K562 (cell line): ENCODE results near the gene MRPS10. TPM values are rescaled to one million over a fixed set of nuclear protein-coding genes. Genes with fewer than 3 reads are reported as not detected.

Experiments used
- AFF1 ChIP-seq, 2 experiments: fragments of 450-650 bp; IDR thresholded peaks; 2 replicates each; pipeline ENCODE4 v1.6.1; 2018; ENCODE audit warnings: mild to moderate bottlenecking in 2 of 2, low read depth in 1 of 2; ENCODE audit not compliant: partially characterized antibody in 2 of 2
- BMI1 ChIP-seq: fragments of 150-350 bp; IDR thresholded peaks from 2 replicates; pipeline ENCODE4 v1.6.1; 2014; ENCODE audit warnings: low read length
- CBX1 ChIP-seq: sonication (generic); IDR thresholded peaks from 2 replicates; pipeline ENCODE4 v1.6.1; 2016; ENCODE audit warnings: antibody characterized with exemption, low read depth, mild to moderate bottlenecking
- CSDE1 ChIP-seq, 2 experiments: fragments of 450-650 bp; IDR thresholded peaks; 2 replicates each; pipeline ENCODE4 v1.6.1; 2016; ENCODE audit warnings: mild to moderate bottlenecking in 1 of 2
- ESRRA ChIP-seq: fragments of 450-650 bp; IDR thresholded peaks from 2 replicates; pipeline ENCODE4 v1.6.1; 2014; ENCODE audit warnings: low read depth, mild to moderate bottlenecking, moderate library complexity, borderline replicate concordance
- FOXA3 ChIP-seq, 2 experiments: fragments of 450-650 bp in 1 of 2; sonication (generic) in 1 of 2; formaldehyde crosslinking; IDR thresholded peaks in 1 of 2; conservative IDR thresholded peaks in 1 of 2; 2 replicates each; pipeline versions ENCODE4 v1.4.0 to v1.8.0; 2020 to 2022; ENCODE audit warnings: mild to moderate bottlenecking in 2 of 2, missing genetic modification reagents in 1 of 2
- ID3 ChIP-seq, 2 experiments: fragments of 250-450 bp in 1 of 2; fragments of 450-650 bp in 1 of 2; sonication (Bioruptor Pico) in 1 of 2; IDR thresholded peaks; 2 replicates each; pipeline versions ENCODE4 v1.6.1 to v1.8.0; 2016 to 2021; ENCODE audit warnings: mild to moderate bottlenecking in 2 of 2, moderate library complexity in 2 of 2, missing compliant biosample characterization in 1 of 2, missing genetic modification characterization in 1 of 2
- KLF13 ChIP-seq: fragments of 450-650 bp; IDR thresholded peaks from 2 replicates; pipeline ENCODE4 v1.6.1; 2016; ENCODE audit warnings: missing genetic modification characterization, low read depth, mild to moderate bottlenecking, missing compliant biosample characterization, moderate library complexity, borderline replicate concordance
- MCM5 ChIP-seq: fragments of 450-650 bp; IDR thresholded peaks from 2 replicates; pipeline ENCODE4 v1.6.1; 2016; ENCODE audit warnings: low read depth
- NFIC ChIP-seq: fragments of 450-650 bp; IDR thresholded peaks from 2 replicates; pipeline ENCODE4 v1.6.1; 2017; ENCODE audit warnings: mild to moderate bottlenecking, inconsistent platforms
- NR2C2 ChIP-seq, 2 experiments: fragments of 200-800 bp in 1 of 2; sonication (Bioruptor generic) in 1 of 2; sonication (generic) in 1 of 2; formaldehyde crosslinking in 1 of 2; IDR thresholded peaks; 2 replicates each; pipeline versions ENCODE4 v1.6.1 to v1.8.0; 2016 to 2022; ENCODE audit warnings: mild to moderate bottlenecking in 1 of 2, missing compliant biosample characterization in 1 of 2, missing genetic modification characterization in 1 of 2, missing genetic modification reagents in 1 of 2
- PML ChIP-seq: IDR thresholded peaks from 2 replicates; pipeline ENCODE4 v1.6.1; 2012; ENCODE audit warnings: low read length, inconsistent platforms
- SMC3 ChIP-seq: conservative IDR thresholded peaks from 2 replicates; pipeline ENCODE4 v1.6.1; 2011; ENCODE audit warnings: low read depth, low read length, improper control_type of control experiment; ENCODE audit not compliant: insufficient read depth
- STAT5A ChIP-seq: IDR thresholded peaks from 2 replicates; pipeline ENCODE4 v1.6.1; 2012; ENCODE audit warnings: low read length, inconsistent platforms, borderline replicate concordance
- TCF3 ChIP-seq: sonication (generic); formaldehyde crosslinking; IDR thresholded peaks from 2 replicates; pipeline ENCODE4 v1.4.0; 2020; ENCODE audit warnings: mild to moderate bottlenecking, missing genetic modification reagents
- TEAD1 ChIP-seq, 2 experiments: fragments of 450-650 bp in 1 of 2; sonication (generic) in 1 of 2; formaldehyde crosslinking; IDR thresholded peaks; 2 replicates each; pipeline versions ENCODE4 v1.4.0 to v1.8.0; 2020 to 2022; ENCODE audit warnings: mild to moderate bottlenecking in 2 of 2, missing genetic modification reagents in 1 of 2
- TFAP4 ChIP-seq: sonication (generic); formaldehyde crosslinking; IDR thresholded peaks from 2 replicates; pipeline ENCODE4 v1.8.0; 2022; ENCODE audit warnings: missing genetic modification reagents, mild to moderate bottlenecking, moderate library complexity, borderline replicate concordance
- ZBTB49 ChIP-seq: sonication (generic); formaldehyde crosslinking; IDR thresholded peaks from 2 replicates; pipeline ENCODE4 v1.8.0; 2022; ENCODE audit warnings: missing genetic modification reagents, mild to moderate bottlenecking, borderline replicate concordance
- ZKSCAN8 ChIP-seq: fragments of 200-800 bp; sonication (Bioruptor generic); IDR thresholded peaks from 2 replicates; pipeline ENCODE4 v1.6.1; 2016; ENCODE audit warnings: missing genetic modification characterization, missing compliant biosample characterization
- ZNF253 ChIP-seq: fragments of 250-450 bp; sonication (Bioruptor Pico); conservative IDR thresholded peaks from 2 replicates; pipeline ENCODE4 v1.6.1; 2021; ENCODE audit warnings: mild to moderate bottlenecking
- ZNF830 ChIP-seq: fragments of 250-450 bp; sonication (Bioruptor Pico); IDR thresholded peaks from 2 replicates; pipeline ENCODE4 v1.5.0; 2021; ENCODE audit warnings: mild to moderate bottlenecking
- polyA plus RNA-seq, 8 experiments: library from polyadenylated mRNA; depleted of rRNA in 4 of 8; stranded (reverse) in 5 of 8; unstranded in 3 of 8; fragments of >200 nt; fragmentation: Nextera tagmentation in 2 of 8; fragmentation: Illumina TruSeq in 1 of 8; extraction: Ambion mirVana in 2 of 8; extraction: Trizol in 1 of 8; gene quantifications; 2 replicates each; pipeline versions ENCODE4 v1.2.1 to v1.2.3, GENCODE V29; 2011 to 2014; ENCODE audit warnings: inconsistent platforms in 1 of 8, missing spikeins in 1 of 8
- total RNA-seq, 7 experiments: library from RNA; depleted of rRNA in 6 of 7; stranded (reverse); fragments of >200 nt in 6 of 7; fragmentation: Illumina TruSeq in 2 of 7; extraction: Trizol in 2 of 7; gene quantifications; 2 replicates each; pipeline versions ENCODE4 v1.2.1 to v1.2.3, GENCODE V29; 2011 to 2021; ENCODE audit warnings: low replicate concordance in 1 of 7

MRPS10 gene
- total and polyA plus RNA-seq, 9 of the 15 experiments (the other 6 are each of a cell fraction or from before 2014, with no cell fraction given), result 48.6 to 166 (median 93.7) TPM

GRCh38 chr6:42182101-42182500, 35.6 kb downstream of the MRPS10 start (continued):
- TF ChIP-seq CSDE1 (IDR thresholded peaks at IDR 0.05), result no peak
- TF ChIP-seq KLF13, result no peak
- TF ChIP-seq SMC3, result no peak
- no peak for TF ChIP-seq CBX1
- TF ChIP-seq ID3 (CRISPR knock-in tag; IDR thresholded peaks at IDR 0.05), result no peak
- TF ChIP-seq ID3 (tag; IDR thresholded peaks at IDR 0.05), result peak; percentile 72
- no peak for TF ChIP-seq TCF3 (CRISPR knock-in tag)
- no peak for TF ChIP-seq ZBTB49
- TF ChIP-seq TEAD1 (CRISPR knock-in tag; IDR thresholded peaks at IDR 0.05), result peak in 1 of 2 experiments; percentile 38; a peak in 1 of 4 replicates
- TF ChIP-seq ZKSCAN8, result no peak
- no peak for TF ChIP-seq PML
- no peak for TF ChIP-seq ZNF830 (CRISPR knock-in tag)
- no peak for TF ChIP-seq ZNF253
- TF ChIP-seq STAT5A, result no peak
- no peak for TF ChIP-seq BMI1
- peak; percentile 84 for TF ChIP-seq NFIC
- no peak for TF ChIP-seq AFF1 (IDR thresholded peaks at IDR 0.05; ENCODE audit: low read depth in 1 of 2, partially characterized antibody in 2 of 2)
- peak in 1 of 2 experiments; percentile 53; a peak in 1 of 4 replicates for TF ChIP-seq FOXA3 (CRISPR knock-in tag; conservative IDR thresholded peaks at IDR 0.05 in 1 of 2, IDR thresholded peaks at IDR 0.05 in 1 of 2)
- peak; percentile 86 for TF ChIP-seq ESRRA
- no peak for TF ChIP-seq TFAP4 (CRISPR knock-in tag)
- TF ChIP-seq NR2C2 (CRISPR knock-in tag; IDR thresholded peaks at IDR 0.05), result no peak
- peak; percentile 67 for TF ChIP-seq NR2C2 (tag; IDR thresholded peaks at IDR 0.05)
- TF ChIP-seq MCM5, result no peak
